Spinal cord (tissue), 10 donors: ENCODE data around the gene GPR171. TPM values are rescaled to one million over a fixed set of nuclear protein-coding genes. Genes with fewer than 3 reads are reported as not detected.
"Not testable (repeated sequence)": the region's sequence is repeated elsewhere in the genome, so short reads cannot be mapped to it uniquely, and the experiment has no call there.

Source experiments
- DNase-seq, 6 donors: peaks; one replicate each; pipeline versions ENCODE4 v3.0.0 to v3.0.0-alpha.2; 2013 to 2015; ENCODE audit warnings: low spot score in 6 of 6, low read depth in 4 of 6
- H3K27ac ChIP-seq: one replicate; pipeline ENCODE4 v1.5.1; 2013; ENCODE audit warnings: low read depth, low read length, control low read depth
- H3K27me3 ChIP-seq: one replicate; pipeline ENCODE4 v1.6.1; 2013; ENCODE audit warnings: low read length; ENCODE audit not compliant: control insufficient read depth, insufficient read depth
- H3K36me3 ChIP-seq: one replicate; pipeline ENCODE4 v1.6.1; 2013; ENCODE audit warnings: low read length; ENCODE audit not compliant: control insufficient read depth, insufficient read depth
- H3K4me1 ChIP-seq: one replicate; pipeline ENCODE4 v1.6.1; 2013; ENCODE audit warnings: low read length; ENCODE audit not compliant: control insufficient read depth, insufficient read depth
- H3K4me3 ChIP-seq: one replicate; pipeline ENCODE4 v1.5.1; 2013; ENCODE audit warnings: low read depth, low read length, control low read depth
- H3K9me3 ChIP-seq: one replicate; pipeline ENCODE4 v1.6.1; 2013; ENCODE audit warnings: low read length; ENCODE audit not compliant: control insufficient read depth, insufficient read depth
- WGBS: methylation state at CpG from one replicate; pipeline ENCODE4 v1.1.5; 2013; ENCODE audit warnings: missing lambda C conversion rate; ENCODE audit not compliant: insufficient coverage; 5-methylcytosine and 5-hydroxymethylcytosine counted together
- polyA plus RNA-seq, 2 donors: library from polyadenylated mRNA; unstranded; fragments of 120-200 nt; gene quantifications; one replicate each; pipeline ENCODE4 v1.2.1, GENCODE V29; 2013; ENCODE audit not compliant: insufficient read length in 2 of 2
- total RNA-seq, 2 donors: library from RNA; depleted of rRNA in 1 of 2; stranded (reverse); fragments of 120-200 nt in 1 of 2; fragments of >200 nt in 1 of 2; gene quantifications; one replicate each; pipeline versions ENCODE4 v1.2.3 to v1.2.4, GENCODE V29; 2013 to 2014
- donor health status: healthy.

Gene GPR171
- total and polyA plus RNA-seq, 4 donors, result 0.11 to 0.79 TPM; not detected in 2

DNA sequence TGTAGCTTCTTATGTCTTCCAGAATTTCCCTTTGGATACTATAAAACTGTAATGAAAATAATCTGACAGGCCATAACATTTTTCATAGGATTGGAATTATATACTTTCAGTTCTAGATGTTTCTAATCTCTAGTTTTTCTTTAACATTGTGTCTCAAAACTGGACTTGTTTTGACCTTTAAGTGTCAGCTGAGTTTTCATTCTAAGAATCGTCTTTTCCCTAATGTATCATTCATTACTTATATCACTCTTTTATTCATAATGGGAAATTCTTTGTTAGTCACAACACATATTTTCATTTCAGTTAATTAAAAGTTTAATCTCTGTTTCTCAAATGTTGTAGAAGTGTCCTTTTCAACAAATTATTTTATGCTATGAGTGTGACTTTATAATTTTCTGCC, 11.9 kb downstream of the GPR171 start:
- H3K36me3 ChIP-seq, result peaks cover 4% of the 10 kb centered on the region
- no peaks in the 10 kb centered on the region for H3K9me3 ChIP-seq
- H3K4me3 ChIP-seq, result no peak overlapping the region
- no peaks in the 10 kb centered on the region for H3K27me3 ChIP-seq
- H3K27ac ChIP-seq, result no peak overlapping the region
- H3K4me1 ChIP-seq, result no peaks in the 10 kb centered on the region
- no peak for DNase-seq
- no CpG with 5 or more reads among the region's 1 CpG for WGBS

DNA sequence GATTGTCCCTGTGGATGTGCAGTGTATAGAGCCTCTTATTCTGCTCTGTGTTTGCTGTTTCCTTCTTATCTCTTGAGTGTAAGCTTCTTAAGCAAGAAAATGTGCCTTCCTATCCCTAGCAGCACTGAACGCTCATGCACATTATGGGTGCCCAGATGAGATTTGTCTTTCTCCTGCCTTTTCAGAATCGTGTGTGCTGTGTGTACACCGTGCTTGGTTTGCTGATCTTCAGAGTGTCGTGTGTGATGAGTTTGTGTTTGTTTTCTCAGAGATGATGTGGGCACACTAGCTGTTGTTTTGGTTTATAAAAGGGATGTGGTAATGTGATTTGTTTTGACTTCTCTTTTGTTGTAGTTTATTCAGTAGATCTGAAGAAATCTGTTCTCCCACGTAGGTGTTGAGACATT, 19.7 kb downstream of the GPR171 start:
- WGBS, result 43% methylated on average over 3 of the region's 5 CpGs
- H3K36me3 ChIP-seq, result no peaks in the 10 kb centered on the region
- peaks cover 2% of the 10 kb centered on the region for H3K4me1 ChIP-seq
- no peaks in the 10 kb centered on the region for H3K9me3 ChIP-seq
- no peak overlapping the region for H3K27ac ChIP-seq
- no peak overlapping the region for H3K4me3 ChIP-seq
- DNase-seq, result no peak
- H3K27me3 ChIP-seq, result no peaks in the 10 kb centered on the region

DNA sequence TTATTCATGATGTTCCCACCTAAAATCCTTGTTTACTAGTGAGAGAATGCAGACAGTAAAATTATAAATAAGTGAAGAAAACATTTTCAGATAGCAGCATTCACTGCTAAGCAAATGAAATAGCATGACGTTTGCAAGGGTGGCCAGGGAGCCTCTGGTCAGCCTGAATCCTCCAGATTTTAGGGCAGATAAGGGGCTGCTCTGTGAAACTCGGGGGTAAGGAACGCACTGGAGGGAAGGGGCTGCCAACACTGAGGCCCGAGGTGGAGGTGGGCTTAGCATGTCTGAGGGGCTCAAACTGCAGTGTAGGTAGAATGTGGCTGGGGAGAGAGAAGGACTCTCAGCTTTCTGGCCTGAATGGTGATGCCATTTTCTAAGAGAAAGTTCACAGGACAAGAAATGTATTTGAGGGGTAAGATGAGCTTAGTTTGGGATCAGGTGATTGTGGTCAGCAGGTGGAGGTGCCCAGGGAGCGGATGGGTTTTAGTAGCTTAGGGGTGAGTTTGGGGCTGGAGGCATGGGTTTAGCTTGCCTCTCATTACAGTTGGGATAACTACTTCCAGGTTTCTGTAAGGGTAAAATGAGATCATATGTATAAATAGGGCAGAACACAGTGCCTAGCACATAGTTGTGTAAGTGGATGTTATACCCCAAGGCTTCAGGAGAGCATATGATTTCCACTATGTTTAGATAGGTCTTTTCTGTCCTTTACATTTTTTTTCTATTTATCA, 20.5 kb downstream of the GPR171 start:
- H3K36me3 ChIP-seq, result no peaks in the 10 kb centered on the region
- DNase-seq, result no peak
- no peaks in the 10 kb centered on the region for H3K27me3 ChIP-seq
- no peaks in the 10 kb centered on the region for H3K9me3 ChIP-seq
- H3K27ac ChIP-seq, result no peak overlapping the region
- H3K4me1 ChIP-seq, result peaks cover 2% of the 10 kb centered on the region
- 71% methylated on average over 5 of the region's 5 CpGs for WGBS
- H3K4me3 ChIP-seq, result no peak overlapping the region

DNA sequence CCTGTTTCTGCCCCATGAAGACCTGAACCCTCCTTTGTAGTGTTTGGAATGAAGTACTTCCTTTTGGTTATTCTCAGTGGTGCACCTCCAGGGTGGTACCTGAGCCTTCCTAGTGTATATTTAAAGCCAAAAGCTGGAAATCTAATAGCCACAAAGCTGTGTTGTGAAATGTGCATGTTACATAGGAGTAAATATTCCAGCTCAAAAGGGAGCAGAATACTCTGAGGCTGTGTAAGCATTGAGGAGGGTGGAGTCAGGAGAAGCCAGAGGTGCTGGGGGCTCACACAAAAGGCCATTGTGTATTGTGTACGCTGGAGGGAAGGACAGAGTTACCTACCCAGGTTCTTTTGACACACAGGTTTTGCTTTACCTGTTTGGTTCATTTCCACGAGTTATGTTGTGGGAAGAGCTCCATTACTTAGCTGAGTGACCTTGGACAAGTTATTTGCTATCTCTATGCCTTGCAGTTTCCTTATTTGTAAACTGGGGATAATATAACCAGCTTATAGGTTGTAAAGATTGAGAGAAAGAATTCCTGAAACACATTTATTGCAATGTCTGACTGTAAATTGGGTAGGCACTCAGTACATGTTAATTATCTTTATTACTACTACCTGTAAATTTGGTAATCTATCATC, 24.7 kb downstream of the GPR171 start:
- WGBS, result no CpG with 5 or more reads among the region's 2 CpGs

DNA sequence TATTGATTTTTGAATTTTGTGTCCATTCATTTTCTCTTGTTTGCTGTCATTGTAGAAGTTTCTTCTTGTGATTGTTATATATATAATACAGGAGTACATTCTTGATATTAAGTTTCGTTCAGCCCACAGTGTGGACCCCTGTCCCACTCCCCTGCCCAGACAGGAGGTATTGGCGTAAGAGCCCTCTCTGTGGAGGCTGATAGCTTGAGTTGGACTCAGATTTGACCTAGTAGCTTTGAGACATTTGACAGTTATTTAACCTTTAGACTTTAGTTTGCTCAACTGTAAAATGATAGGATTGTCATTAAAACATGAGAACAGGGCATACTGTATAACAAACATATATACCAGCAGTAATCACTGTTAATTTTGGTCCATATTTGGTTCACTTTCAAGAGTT, 27.1 kb downstream of the GPR171 start:
- Histone ChIP-seq H3K4me1 (no peaks in the 10 kb centered on the region), H3K27me3 (no peaks in the 10 kb centered on the region), H3K4me3 (no peak overlapping the region), H3K9me3 (no peaks in the 10 kb centered on the region), H3K27ac (no peak overlapping the region), H3K36me3 (no peaks in the 10 kb centered on the region)
- no peak for DNase-seq
- no CpG with 5 or more reads among the region's 2 CpGs for WGBS

More for the DNA sequence above, 24.7 kb downstream of the GPR171 start:
- Histone ChIP-seq H3K27me3 (no peaks in the 10 kb centered on the region), H3K9me3 (no peaks in the 10 kb centered on the region), H3K4me3 (no peak overlapping the region), H3K4me1 (peaks cover 2% of the 10 kb centered on the region), H3K36me3 (no peaks in the 10 kb centered on the region), H3K27ac (no peak overlapping the region)
- DNase-seq, result no peak

DNA sequence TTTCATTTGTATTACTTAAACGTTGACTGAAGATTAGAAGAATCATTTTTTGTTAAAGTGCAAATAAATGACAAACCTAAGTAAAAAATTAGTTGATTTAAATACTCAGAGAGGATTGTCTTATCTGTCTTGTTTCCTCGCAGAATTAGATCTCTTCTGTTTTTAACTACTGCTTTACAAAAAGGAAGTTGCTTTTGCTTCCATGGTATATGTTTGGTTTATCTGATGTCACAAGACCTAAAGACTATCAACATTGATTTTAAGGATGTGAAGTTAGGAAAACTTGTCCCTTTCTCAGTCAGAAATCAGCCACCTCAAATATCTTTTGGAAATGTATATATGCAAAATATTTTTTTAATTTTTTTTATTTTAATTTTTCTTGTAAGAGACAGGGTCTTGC, 28.7 kb downstream of the GPR171 start:
- no peak overlapping the region for H3K4me3 ChIP-seq
- no CpG with 5 or more reads among the region's 2 CpGs for WGBS
- H3K4me1 ChIP-seq, result no peaks in the 10 kb centered on the region
- H3K27me3 ChIP-seq, result no peaks in the 10 kb centered on the region
- H3K9me3 ChIP-seq, result no peaks in the 10 kb centered on the region
- H3K27ac ChIP-seq, result no peak overlapping the region
- no peak for DNase-seq
- no peaks in the 10 kb centered on the region for H3K36me3 ChIP-seq

DNA sequence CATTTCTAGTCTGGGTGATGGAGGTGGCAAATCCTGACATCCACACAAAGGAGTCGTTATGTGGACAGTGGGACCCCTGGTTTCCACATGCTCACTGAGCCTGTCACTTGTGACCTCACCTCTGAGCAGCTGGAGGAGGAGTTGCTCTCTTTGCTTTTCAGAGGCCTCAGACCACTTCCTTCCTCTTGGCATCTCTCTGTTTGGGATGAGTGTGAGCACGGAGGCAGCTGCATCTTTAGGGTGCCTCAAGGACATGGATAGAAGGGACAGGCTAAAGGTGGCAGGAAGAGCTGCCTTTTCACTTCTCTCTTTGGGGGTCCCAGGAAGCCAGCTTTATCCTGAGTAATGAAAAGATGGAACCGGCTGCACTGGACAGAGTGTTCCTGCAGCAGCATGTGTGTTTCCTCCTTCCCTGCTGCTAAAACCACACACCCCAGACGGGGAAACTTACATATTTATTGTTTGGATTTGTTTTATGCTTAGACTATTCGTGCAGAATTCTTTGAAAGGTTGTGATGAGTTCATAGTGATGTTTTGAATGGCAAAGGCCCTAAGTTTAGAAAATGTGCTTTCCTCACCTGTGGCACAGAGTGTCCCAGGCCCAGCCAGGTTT, 31.8 kb downstream of the GPR171 start:
- Histone ChIP-seq H3K27ac (no peak overlapping the region), H3K36me3 (no peaks in the 10 kb centered on the region), H3K27me3 (no peaks in the 10 kb centered on the region), H3K4me1 (no peaks in the 10 kb centered on the region), H3K9me3 (no peaks in the 10 kb centered on the region), H3K4me3 (no peak overlapping the region)
- 50% methylated on average over 2 of the region's 5 CpGs for WGBS
- DNase-seq, result peak in 1 of 6 donors; percentile 18

DNA sequence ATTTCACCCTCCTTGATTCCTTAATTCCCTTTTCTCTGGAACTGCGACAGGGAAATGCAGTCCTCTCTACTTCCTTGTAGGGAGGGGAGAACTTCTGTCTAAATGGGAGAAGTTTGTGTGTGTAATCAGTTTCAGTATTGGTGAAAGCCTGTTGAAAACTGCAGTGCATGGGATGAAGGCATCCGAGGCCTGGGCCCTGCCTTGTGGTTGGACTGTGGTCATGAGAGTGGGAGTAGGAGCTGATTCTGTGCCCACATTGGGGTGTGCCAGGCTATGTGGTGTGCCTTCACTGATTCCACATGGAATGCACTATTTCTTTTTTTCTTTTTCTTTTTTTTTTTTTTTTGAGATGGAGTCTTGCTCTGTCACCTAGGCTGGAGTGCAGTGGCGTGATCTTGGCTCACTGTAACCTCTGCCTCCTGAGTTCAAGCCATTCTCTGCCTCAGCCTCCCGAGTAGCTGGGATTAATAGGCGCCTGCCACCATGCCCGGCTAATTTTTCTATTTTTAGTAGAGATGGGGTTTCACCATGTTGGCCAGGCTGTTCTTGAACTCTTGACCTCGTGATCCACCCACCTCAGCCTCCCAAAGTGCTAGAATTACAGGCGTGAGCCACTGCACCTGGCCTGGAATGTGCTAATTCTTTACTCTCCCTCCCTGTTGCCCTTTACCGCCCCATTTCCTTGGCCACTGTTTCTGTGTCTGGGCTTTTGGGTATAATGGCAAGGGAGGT, 32.9 kb downstream of the GPR171 start:
- H3K4me1 ChIP-seq, H3K9me3 ChIP-seq, H3K27me3 ChIP-seq, H3K4me3 ChIP-seq, H3K27ac ChIP-seq, H3K36me3 ChIP-seq, DNase-seq: not testable (repeated sequence)
- 100% methylated on average over 1 of the region's 9 CpGs for WGBS

DNA sequence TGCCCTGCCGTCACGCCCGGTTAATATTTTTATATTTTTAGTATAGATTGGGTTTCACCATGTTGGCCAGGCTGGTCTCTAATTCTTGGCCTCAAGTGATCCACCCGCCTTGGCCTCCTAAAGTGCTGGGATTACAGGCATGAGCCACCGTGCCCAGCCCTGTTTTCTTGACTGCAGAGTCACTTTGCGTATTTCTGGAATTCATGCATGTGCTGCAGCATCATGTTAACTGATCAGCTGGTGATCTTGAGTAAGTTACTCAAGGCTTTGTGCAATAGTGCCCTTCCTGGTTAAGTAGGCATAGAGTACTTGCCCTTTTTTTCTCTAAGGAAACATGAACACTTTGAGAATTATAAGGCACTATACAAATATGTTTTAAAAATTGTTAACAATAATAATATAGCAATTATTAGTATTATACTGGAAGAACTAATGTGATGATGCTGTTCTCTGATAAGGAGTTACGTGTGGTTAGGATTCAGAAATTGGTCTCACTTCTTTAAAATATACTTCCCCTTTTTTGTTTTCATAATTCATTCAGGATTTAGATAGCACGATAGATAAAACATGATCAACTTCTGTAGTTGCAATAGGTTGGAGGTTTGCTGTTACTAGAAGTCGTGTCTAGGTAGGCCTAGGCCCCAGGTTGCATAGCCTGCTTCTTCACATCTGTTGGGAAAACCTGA, 33.6 kb downstream of the GPR171 start:
- DNase-seq, result no peak
- H3K27me3 ChIP-seq, result no peaks in the 10 kb centered on the region
- H3K9me3 ChIP-seq, result no peaks in the 10 kb centered on the region
- no peak overlapping the region for H3K4me3 ChIP-seq
- WGBS, result 95% methylated on average over 3 of the region's 9 CpGs
- no peaks in the 10 kb centered on the region for H3K4me1 ChIP-seq
- H3K36me3 ChIP-seq, result no peaks in the 10 kb centered on the region
- no peak overlapping the region for H3K27ac ChIP-seq
